HG03575 (cell line): ENCODE results near the gene TBC1D21.

ENCODE experiments used
- ATAC-seq: cut with Tn5 transposase; IDR thresholded peaks from one replicate; pipeline ENCODE4 v1.9.1; 2021; ENCODE audit not compliant: unreplicated experiment, insufficient number of reproducible peaks, low FRiP score; ENCODE audit errors: extremely low read depth

Gene TBC1D21

GRCh38 chr15:73902121-73903020 lies 29.0 kb downstream of the TBC1D21 start:
- ATAC-seq = no peak

DNA sequence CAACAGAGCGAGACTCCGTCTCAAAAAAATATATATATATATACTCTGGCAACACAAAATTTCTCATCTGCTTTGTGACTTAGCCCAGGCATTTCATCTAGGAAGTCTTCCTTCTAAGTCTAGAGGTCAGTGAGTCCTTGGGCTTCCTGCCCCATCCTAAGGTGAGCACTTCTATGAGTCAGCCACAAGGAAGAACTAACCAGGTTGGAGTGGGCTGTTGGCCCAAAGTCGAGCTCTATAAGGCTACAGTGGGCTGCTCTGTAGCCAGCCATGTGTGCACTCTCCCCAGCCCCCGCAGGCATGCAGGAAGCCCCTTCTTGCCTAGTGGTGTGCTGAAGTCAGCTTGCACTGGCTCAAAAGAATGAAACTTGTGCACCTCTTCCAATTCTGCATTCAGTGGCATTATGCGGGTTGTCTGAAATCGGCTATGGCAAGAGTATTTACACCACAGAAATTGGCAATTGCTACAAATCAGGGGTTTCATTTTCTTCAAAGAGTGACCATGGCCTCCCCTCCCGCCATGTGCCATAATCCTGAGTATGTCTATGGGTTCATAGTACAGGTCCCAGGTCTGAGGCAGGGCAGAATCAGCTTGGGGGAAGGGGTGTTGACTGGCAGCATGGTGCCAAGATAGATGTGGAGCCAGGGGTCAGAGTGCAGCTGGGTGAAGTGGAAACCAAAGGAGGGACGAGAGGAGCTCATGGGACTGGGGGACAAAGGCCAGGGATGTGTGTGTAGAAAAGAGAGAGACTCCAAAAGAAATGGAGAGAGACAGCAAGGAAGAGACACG lies 30.9 kb downstream of the TBC1D21 start:
- no peak for ATAC-seq

DNA sequence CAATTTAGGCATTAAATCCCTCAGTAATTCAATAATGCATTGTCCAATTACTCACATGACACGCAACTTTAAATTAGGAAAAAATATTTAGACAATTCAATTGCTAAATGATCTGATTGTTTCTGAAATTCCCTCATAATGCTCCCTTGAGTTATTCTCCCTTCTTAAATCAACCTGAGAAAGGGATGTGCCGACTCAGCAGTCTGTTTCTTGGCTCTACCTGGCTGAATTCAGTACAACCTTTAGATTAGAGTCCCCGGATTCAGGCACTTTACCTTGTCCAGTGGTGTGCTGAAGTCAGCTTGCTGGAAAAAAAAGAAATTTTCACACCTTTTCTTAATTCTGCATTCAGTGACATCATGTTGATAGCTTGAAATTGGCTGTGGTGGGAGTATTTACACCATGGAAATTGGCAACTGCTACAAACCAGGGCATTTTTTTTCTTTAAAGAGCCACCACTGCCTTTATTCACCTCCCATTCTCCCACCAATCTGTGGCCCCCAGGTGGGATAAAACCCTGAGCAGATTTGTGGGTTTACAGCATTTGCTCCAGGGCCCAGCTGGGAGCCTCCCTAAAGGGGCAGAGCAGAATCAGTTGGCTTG lies 32.0 kb downstream of the TBC1D21 start:
- ATAC-seq = no peak

- ATAC-seq = no peak
These were observed 33.1 kb downstream of the TBC1D21 start for GRCh38 chr15:73906346-73907034.

DNA sequence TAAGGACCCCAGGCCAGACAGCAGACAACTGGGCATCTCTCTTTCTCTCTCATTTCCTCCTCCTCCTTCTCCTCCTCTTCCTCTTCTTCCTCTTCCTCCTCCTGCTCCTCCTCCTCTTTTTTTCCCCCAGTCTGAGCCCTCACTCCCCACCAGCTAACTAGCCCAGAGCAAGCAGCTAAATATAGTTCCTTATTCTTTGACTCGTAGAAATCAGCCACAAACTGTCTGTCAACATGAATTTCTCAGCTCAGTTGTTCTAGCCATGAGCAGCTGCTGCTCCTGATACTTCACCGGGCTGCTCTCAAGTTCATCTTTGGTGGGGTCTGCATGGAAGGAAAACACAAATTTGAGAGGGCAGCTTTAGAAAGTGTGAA lies 33.7 kb downstream of the TBC1D21 start:
- ATAC-seq = no peak

DNA sequence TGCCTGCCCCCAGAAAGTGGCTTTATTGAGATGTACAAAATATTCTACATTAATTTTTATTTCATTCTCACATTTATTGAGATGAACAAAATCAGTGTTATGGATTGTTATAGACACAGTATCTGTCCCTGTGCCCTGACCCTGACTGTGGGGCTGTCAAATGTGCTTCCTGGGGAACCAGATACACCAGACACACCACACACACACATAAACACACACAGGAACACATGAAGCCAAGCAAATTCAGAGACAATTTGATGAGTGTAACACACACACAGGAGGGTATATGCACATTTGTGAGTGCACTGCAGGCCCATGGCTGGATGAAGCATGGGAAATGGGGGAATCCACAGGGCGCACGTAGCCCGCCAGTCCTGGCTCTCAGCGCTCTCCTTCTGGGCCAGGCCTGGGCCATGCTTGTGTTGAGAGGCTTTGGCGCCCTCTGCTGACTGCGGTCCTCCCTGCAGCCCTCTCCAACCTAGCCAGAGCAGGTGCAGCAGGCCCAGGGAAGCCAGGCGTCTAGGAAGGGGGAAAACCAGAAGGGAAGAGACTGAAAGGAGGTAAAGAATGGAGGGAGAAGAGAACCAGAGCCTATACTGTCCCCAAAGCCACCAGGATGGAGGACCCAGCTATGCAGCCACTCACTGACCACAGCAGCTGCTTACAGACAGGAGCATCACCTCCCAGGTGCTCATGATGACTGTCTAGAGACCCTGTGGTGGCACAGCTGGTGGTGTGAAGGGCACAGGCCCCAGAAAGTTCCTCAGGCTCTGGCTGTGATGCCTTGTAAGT lies 34.9 kb downstream of the TBC1D21 start:
- no peak for ATAC-seq

DNA sequence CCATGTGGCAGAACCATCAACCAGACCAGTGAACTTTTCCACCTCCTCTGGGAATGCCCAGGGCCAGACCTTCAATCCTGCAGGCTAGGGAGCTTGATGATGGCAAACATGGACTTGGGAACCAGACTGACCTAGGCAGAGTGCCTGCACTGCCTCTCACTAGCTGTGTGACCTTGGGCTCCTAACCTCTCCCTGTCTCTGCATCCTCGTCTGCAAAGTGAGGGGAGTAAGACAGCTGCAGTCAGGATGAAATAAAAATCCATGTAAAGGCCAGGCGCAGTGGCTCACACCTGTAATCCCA lies 35.4 kb downstream of the TBC1D21 start:
- ATAC-seq = no peak

GRCh38 chr15:73909651-73910050 lies 36.3 kb downstream of the TBC1D21 start:
- no peak for ATAC-seq

GRCh38 chr15:73910522-73911303 lies 37.3 kb downstream of the TBC1D21 start:
- no peak for ATAC-seq

DNA sequence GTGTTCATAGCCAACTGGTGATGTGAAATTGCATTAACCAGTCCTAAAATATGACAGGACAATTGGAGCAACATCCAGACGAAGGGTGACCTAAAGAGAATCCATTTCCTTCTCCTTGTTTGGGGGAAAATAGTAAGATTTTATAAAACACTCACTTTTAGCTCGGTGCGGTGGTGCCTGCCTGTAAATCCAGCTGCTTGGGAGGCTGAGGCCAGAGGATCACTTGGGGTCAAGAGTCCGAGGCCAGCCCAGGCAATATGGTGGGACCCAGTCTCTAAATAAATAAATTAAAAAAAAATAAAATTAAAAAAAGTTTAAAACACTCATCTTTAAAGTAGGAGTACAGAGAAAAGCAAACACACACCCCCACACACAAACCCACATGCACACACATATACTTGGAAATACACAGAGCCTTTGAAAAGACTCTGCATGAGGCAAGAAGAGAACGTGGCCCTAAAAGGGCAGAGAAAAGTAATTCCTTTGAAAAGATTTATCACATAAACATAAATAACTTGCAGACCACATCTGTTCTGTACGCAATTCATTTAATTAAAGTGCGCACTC lies 38.7 kb downstream of the TBC1D21 start:
- no peak for ATAC-seq

GRCh38 chr15:73914145-73914544 lies 40.8 kb downstream of the TBC1D21 start:
- no peak for ATAC-seq

GRCh38 chr15:73915082-73915481 lies 41.7 kb downstream of the TBC1D21 start:
- no peak for ATAC-seq

- ATAC-seq = no peak
These were observed 45.4 kb downstream of the TBC1D21 start for GRCh38 chr15:73918784-73919183.

DNA sequence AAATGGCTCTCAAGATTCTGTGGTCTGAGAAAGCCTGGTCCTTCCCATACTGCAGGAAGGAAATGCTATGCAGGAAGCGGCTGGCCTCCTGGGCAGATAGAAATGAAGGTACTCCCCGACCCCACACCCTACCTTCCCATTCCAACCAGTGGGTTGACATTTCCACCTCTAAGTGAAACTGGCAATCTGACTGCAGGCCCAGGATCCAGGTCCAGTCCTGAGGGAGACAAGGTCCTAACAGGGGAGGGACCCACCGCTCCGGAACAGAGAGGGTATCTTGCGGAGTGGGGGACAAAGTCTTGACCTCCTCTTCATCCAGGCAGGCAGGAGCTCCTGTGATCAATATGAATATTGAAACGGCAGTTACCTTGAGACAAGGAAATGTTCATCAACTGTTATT lies 46.3 kb downstream of the TBC1D21 start:
- ATAC-seq = no peak

DNA sequence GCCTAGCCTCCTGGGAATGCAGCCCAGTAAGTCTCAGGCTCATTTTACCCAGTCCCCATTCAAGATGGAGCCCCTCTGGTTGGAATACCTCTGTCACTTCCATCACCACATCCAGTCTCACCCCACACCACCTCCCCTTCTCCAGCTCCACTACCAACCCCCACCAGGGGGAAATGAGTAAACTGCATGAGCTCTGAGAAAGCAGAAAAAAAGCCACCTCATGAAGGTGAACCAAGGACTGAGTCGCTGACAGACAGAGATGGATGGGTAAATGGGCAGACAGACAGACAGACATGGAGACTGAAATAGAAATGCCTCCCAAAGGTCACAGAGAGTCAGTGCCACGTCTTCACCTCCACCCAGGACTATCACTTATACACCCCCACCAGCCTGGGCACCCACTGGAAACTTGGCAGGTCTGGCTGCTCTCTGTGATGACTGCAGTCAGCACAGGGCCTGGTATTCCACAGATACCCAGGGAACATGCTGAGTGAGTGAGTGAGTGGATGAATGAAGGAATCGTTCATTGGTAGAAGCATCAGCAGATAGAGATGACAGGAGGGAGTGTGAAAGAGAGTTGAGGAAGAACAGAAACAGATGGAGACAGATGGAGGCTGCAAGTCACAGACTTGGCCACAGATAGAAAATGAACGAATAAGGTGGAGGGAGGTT lies 48.0 kb downstream of the TBC1D21 start:
- ATAC-seq = no peak

- ATAC-seq = no peak
These were observed 49.1 kb downstream of the TBC1D21 start for GRCh38 chr15:73922186-73923151.
